OCI-LY7 (cell line): ENCODE data around the gene COL4A1. TPM values are rescaled to one million over a fixed set of nuclear protein-coding genes. Genes with fewer than 3 reads are reported as not detected.

ENCODE experiments used
- BruUV-seq: library from RNA; stranded (reverse); fragments of 400-500 nt; replicated peaks from 2 replicates; lab custom pipeline; 2021; lab: Mats Ljungman, UMichigan
- CTCF ChIA-PET: fragments of 300-600 bp; sonication (Branson Sonifier 250); formaldehyde crosslinking; loops from one replicate; lab custom pipeline; 2022; ENCODE audit warnings: antibody characterized with exemption; ENCODE audit not compliant: unreplicated experiment; lab: Charles Lee
- POLR2A ChIA-PET: fragments of 300-600 bp; sonication (Branson Sonifier 250); formaldehyde crosslinking; loops from one replicate; lab custom pipeline; 2022; ENCODE audit warnings: antibody characterized with exemption; lab: Charles Lee
- DNase-seq: peaks from one replicate; pipeline ENCODE4 v3.0.0-alpha.2; 2015; ENCODE audit warnings: low spot score
- H2AFZ ChIP-seq: fragments of 200-600 bp; sonication (generic), shearing (Covaris generic); 2 replicates; pipeline ENCODE4 v1.6.1; 2014; ENCODE audit warnings: mild to moderate bottlenecking, antibody characterized with exemption, low read length, moderate library complexity
- H3K27ac ChIP-seq: fragments of 200-600 bp; sonication (generic); 2 replicates; pipeline ENCODE4 v1.5.1; 2014; ENCODE audit warnings: mixed run types, low read depth, mild to moderate bottlenecking, moderate library complexity, low read length, inconsistent platforms; ENCODE audit not compliant: poor library complexity, severe bottlenecking
- H3K36me3 ChIP-seq: fragments of 200-600 bp; sonication (generic); 2 replicates; pipeline ENCODE4 v1.6.1; 2014; ENCODE audit warnings: mild to moderate bottlenecking, antibody characterized with exemption, low read length, moderate library complexity, mixed read lengths; ENCODE audit not compliant: insufficient read depth
- H3K4me1 ChIP-seq: fragments of 200-600 bp; sonication (generic); 2 replicates; pipeline ENCODE4 v1.5.1; 2014; ENCODE audit warnings: mild to moderate bottlenecking, low read length; ENCODE audit not compliant: insufficient read depth, poor library complexity, severe bottlenecking
- H3K4me2 ChIP-seq: fragments of 200-600 bp; sonication (generic); 2 replicates; pipeline ENCODE4 v1.6.1; 2014; ENCODE audit warnings: mild to moderate bottlenecking, low read length
- H3K4me3 ChIP-seq: fragments of 200-600 bp; sonication (generic); 2 replicates; pipeline ENCODE4 v1.5.1; 2014; ENCODE audit warnings: mild to moderate bottlenecking, low read depth, low read length; ENCODE audit not compliant: poor library complexity, severe bottlenecking
- H3K79me2 ChIP-seq: fragments of 200-600 bp; sonication (generic); 2 replicates; pipeline ENCODE4 v1.6.1; 2016; ENCODE audit warnings: low read depth, mild to moderate bottlenecking, low read length, moderate library complexity, mixed read lengths; ENCODE audit not compliant: insufficient read depth
- H3K9me2 ChIP-seq: fragments of 200-600 bp; sonication (generic); 2 replicates; pipeline ENCODE4 v1.6.1; 2016; ENCODE audit warnings: mild to moderate bottlenecking, low read length, mixed read lengths; ENCODE audit not compliant: insufficient read depth
- H3K9me3 ChIP-seq: fragments of 200-600 bp; sonication (generic); 2 replicates; pipeline ENCODE4 v1.6.1; 2014; ENCODE audit warnings: mild to moderate bottlenecking, mixed run types, low read length, mixed read lengths
- H4K20me1 ChIP-seq: fragments of 200-600 bp; sonication (generic); 2 replicates; pipeline ENCODE4 v1.6.1; 2014; ENCODE audit warnings: mild to moderate bottlenecking, antibody characterized with exemption, low read length, moderate library complexity, mixed read lengths; ENCODE audit not compliant: insufficient read depth
- EZH2phosphoT487 ChIP-seq: fragments of 200-600 bp; sonication (generic); IDR thresholded peaks from 2 replicates; pipeline ENCODE4 v1.6.1; 2018; ENCODE audit warnings: low read depth, borderline replicate concordance, mild to moderate bottlenecking, mixed run types, antibody characterized with exemption, low read length, moderate library complexity, mixed read lengths
- intact Hi-C: fragments of 100-400 bp; cut with micrococcal nuclease; formaldehyde crosslinking; loops from one replicate; pipeline ENCODE4 v1.10.0; 2022; ENCODE audit not compliant: unreplicated experiment
- total RNA-seq, 2 experiments: library from RNA; depleted of rRNA in 1 of 2; stranded (reverse); fragments of >200 nt in 1 of 2; shearing (Covaris generic) in 1 of 2; gene quantifications; 2 replicates each; pipeline ENCODE4 v1.2.3, GENCODE V29; 2014 to 2022
- TF ChIP-seq, protein P1 (sequence below): fragments of 200-600 bp; sonication (generic); conservative IDR thresholded peaks from 2 replicates; pipeline ENCODE4 v1.5.1; 2014; ENCODE audit warnings: mild to moderate bottlenecking, antibody characterized with exemption, low read length, moderate library complexity, mixed read lengths

Gene COL4A1
- total RNA-seq, 2 experiments from 2014 or later: 0.06 TPM; not detected in 1

DNA sequence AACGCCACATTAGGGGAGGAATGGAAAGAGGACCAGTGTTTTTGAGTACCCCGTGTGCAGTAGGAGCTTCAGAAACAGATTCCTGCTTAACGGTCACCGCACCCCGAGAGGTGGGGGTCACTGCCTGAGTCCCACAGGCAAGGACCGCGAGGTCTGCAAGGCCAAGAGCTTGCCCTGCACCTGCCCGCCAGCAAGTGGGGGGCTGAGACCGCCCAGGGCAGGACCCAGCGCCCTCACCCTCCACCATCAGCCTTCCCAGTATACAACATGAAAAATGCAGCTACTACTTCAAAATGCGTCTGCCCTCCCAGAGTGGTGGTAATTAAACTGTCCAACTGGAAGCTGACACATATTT is 44.9 kb downstream of the COL4A1 start:
- CTCF ChIA-PET: no interaction called here
- Histone ChIP-seq H4K20me1 (no peaks in the 10 kb centered on the region), H3K27ac (no peak overlapping the region), H3K4me2 (no peak overlapping the region), H2AFZ (no peak overlapping the region), H3K4me3 (no peak overlapping the region), H3K79me2 (no peaks in the 10 kb centered on the region), H3K4me1 (no peaks in the 10 kb centered on the region), H3K9me3 (no peaks in the 10 kb centered on the region), H3K36me3 (no peaks in the 10 kb centered on the region), H3K9me2 (no peaks in the 10 kb centered on the region)
- POLR2A ChIA-PET: no interaction called here
- DNase-seq: no peak
- no TSS peak for BruUV-seq
- TF ChIP-seq EZH2phosphoT487: no peak
- TF ChIP-seq, protein P1, sequence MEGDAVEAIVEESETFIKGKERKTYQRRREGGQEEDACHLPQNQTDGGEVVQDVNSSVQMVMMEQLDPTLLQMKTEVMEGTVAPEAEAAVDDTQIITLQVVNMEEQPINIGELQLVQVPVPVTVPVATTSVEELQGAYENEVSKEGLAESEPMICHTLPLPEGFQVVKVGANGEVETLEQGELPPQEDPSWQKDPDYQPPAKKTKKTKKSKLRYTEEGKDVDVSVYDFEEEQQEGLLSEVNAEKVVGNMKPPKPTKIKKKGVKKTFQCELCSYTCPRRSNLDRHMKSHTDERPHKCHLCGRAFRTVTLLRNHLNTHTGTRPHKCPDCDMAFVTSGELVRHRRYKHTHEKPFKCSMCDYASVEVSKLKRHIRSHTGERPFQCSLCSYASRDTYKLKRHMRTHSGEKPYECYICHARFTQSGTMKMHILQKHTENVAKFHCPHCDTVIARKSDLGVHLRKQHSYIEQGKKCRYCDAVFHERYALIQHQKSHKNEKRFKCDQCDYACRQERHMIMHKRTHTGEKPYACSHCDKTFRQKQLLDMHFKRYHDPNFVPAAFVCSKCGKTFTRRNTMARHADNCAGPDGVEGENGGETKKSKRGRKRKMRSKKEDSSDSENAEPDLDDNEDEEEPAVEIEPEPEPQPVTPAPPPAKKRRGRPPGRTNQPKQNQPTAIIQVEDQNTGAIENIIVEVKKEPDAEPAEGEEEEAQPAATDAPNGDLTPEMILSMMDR: no peak
- intact Hi-C loops: no loop called here

DNA sequence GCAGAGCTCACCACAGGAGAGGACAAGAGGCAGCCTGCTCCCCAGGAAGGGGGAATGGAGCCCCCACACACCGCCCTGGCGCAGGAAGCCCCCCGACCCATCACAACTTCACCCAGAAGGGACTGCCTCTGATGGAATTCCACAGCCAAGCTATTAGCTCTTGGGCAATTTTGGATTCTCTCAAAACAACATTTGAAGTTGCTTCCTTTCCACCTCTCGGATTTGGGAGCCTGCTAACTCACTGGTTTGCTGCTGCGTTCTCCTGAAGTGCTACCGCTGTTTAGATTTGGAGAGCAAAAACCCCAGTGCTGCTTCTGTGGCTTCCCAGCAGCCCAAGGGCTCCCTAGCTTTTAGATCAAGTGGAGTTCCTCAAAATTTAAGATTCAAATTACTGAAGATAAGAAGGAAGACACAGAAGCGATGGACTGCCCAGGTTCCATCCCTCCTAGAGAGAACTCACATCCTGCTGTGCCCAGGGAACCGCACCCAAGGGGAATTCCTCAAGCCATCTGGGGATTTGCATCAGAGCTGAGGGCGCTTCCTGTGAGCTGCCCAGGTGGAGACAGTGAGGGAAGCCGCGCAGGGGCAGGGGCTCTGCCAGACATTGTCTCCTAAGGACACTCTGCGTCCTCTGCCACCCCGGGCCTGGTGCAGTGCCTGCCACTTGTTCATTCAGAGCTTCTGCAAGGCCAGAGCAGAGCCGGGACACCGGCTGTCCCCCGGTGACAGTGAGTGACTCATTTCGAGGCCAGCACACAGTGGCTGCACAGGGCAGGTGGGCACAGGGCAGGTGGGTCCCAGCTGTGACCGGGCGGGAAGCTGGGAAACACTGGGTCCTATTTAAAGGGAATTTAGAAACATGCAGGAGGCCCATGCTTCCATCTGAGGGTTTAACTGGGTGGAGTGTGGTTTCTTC is 45.5 kb downstream of the COL4A1 start:
- Histone ChIP-seq H3K9me2 (no peaks in the 10 kb centered on the region), H3K4me2 (no peak overlapping the region), H3K4me1 (no peaks in the 10 kb centered on the region), H3K27ac (no peak overlapping the region), H3K36me3 (no peaks in the 10 kb centered on the region), H2AFZ (no peak overlapping the region), H3K9me3 (no peaks in the 10 kb centered on the region), H4K20me1 (no peaks in the 10 kb centered on the region), H3K79me2 (no peaks in the 10 kb centered on the region), H3K4me3 (no peak overlapping the region)
- no TSS peak for BruUV-seq
- DNase-seq: no peak
- CTCF ChIA-PET: no interaction called here
- no peak for TF ChIP-seq EZH2phosphoT487
- TF ChIP-seq, protein P1: no peak
- POLR2A ChIA-PET: no interaction called here
- intact Hi-C loops: no loop called here

DNA sequence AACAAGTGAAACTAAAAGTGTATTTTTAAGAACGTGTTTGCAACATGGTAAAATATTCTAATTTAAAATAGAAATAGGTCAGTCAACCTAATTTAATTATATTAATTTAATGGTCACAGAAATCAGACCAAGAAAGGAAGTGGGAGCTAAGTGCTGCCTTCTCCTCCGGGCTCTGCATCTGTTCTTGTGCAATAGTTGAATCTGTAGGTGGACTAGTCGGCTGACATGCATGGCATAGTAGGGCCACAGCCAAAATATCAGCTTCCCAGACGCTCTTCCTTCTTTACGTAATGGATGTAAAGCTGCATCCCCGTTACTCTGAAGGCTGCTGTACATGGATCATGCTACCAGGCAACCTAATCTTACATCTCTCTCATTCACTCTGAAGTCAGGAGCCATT is 47.3 kb downstream of the COL4A1 start:
- CTCF ChIA-PET: no interaction called here
- Histone ChIP-seq H3K27ac (no peak overlapping the region), H3K9me2 (no peaks in the 10 kb centered on the region), H3K79me2 (no peaks in the 10 kb centered on the region), H3K9me3 (no peaks in the 10 kb centered on the region), H4K20me1 (no peaks in the 10 kb centered on the region), H3K4me2 (no peak overlapping the region), H3K4me3 (no peak overlapping the region), H2AFZ (no peak overlapping the region), H3K4me1 (no peaks in the 10 kb centered on the region), H3K36me3 (no peaks in the 10 kb centered on the region)
- BruUV-seq: no TSS peak
- DNase-seq: no peak
- intact Hi-C loops: no loop called here
- POLR2A ChIA-PET: no interaction called here
- TF ChIP-seq, protein P1: no peak
- no peak for TF ChIP-seq EZH2phosphoT487
